Activated B cell treated with CpG ODN at 0.5 μM for 24 hours (primary cell): ENCODE results near the gene ANKRD50. TPM values are rescaled to one million over a fixed set of nuclear protein-coding genes. Genes with fewer than 3 reads are reported as not detected.

Experiments used
- ATAC-seq: fragments of 200-7000 bp; cut with Tn5 transposase; one replicate; pipeline ENCODE4 v1.10.0; 2021; ENCODE audit warnings: low read depth, mild to moderate bottlenecking, moderate library complexity
- CTCF ChIA-PET: fragments of 350-600 bp; sonication (Branson Sonifier 250); formaldehyde crosslinking; loops from one replicate; lab custom pipeline; 2021; ENCODE audit warnings: antibody characterized with exemption; lab: Charles Lee
- POLR2A ChIA-PET: fragments of 350-600 bp; sonication (Branson Sonifier 250); formaldehyde crosslinking; loops from one replicate; lab custom pipeline; 2021; ENCODE audit warnings: antibody characterized with exemption; lab: Charles Lee
- DNase-seq: peaks from one replicate; pipeline ENCODE4 v3.0.0; 2022
- H3K27ac Mint-ChIP-seq: one replicate; pipeline ENCODE4 v1.8.0; 2020; ENCODE audit warnings: mixed read lengths
- H3K27me3 Mint-ChIP-seq: one replicate; pipeline ENCODE4 v1.8.0; 2021; ENCODE audit warnings: mixed read lengths
- H3K36me3 Mint-ChIP-seq: one replicate; pipeline ENCODE4 v1.8.0; 2021; ENCODE audit warnings: low read depth, mixed read lengths
- H3K4me1 Mint-ChIP-seq: one replicate; pipeline ENCODE4 v1.8.0; 2021; ENCODE audit warnings: mixed read lengths
- H3K4me3 Mint-ChIP-seq: one replicate; pipeline ENCODE4 v1.8.0; 2020; ENCODE audit warnings: mild to moderate bottlenecking, mixed read lengths
- H3K9me3 Mint-ChIP-seq: one replicate; pipeline ENCODE4 v1.8.0; 2020; ENCODE audit warnings: mixed read lengths
- CTCF ChIP-seq: fragments of 200-600 bp; IDR thresholded peaks from one replicate; pipeline ENCODE4 v1.8.0; 2022; ENCODE audit warnings: antibody characterized with exemption, mild to moderate bottlenecking
- intact Hi-C: fragments of 100-400 bp; cut with micrococcal nuclease; formaldehyde crosslinking; loops from one replicate; pipeline ENCODE4 v1.15.1; 2024
- total RNA-seq: library from RNA; stranded (reverse); gene quantifications from 2 replicates; pipeline ENCODE4 v1.2.3, GENCODE V29; 2022

ANKRD50 gene
- total RNA-seq, 1 donor from 2014 or later, result 0.78 TPM

GRCh38 chr4:124631760-124632159 lies 80.8 kb downstream of the ANKRD50 start:
- Mint-ChIP-seq H3K27ac (no peak overlapping the region), H3K9me3 (no peaks in the 10 kb centered on the region), H3K36me3 (no peaks in the 10 kb centered on the region), H3K4me1 (no peaks in the 10 kb centered on the region), H3K4me3 (no peak overlapping the region), H3K27me3 (no peaks in the 10 kb centered on the region)
- POLR2A ChIA-PET, result no interaction called here
- DNase-seq (no peak), ATAC-seq (no peak)
- no peak for TF ChIP-seq CTCF
- CTCF ChIA-PET, result no interaction called here
- intact Hi-C loops, result no loop called here

- no peaks in the 10 kb centered on the region for H3K27me3 Mint-ChIP-seq
- CTCF ChIA-PET, result no interaction called here
- DNase-seq (no peak), ATAC-seq (no peak)
- POLR2A ChIA-PET, result no interaction called here
- H3K27ac Mint-ChIP-seq, result no peak overlapping the region
- H3K9me3 Mint-ChIP-seq, result no peaks in the 10 kb centered on the region
- no peak for TF ChIP-seq CTCF
- intact Hi-C loops, result no loop called here
- no peaks in the 10 kb centered on the region for H3K36me3 Mint-ChIP-seq
- H3K4me3 Mint-ChIP-seq, result no peak overlapping the region
- no peaks in the 10 kb centered on the region for H3K4me1 Mint-ChIP-seq
Measured at GRCh38 chr4:124629681-124630080, 82.9 kb downstream of the ANKRD50 start.
